8988T (cell line): ENCODE data around the gene GRID2IP.
A peak's percentile ranks its signal among the peaks of the same experiment; 100 is the strongest.

Experiments
- DNase-seq: peaks from one replicate; pipeline ENCODE4 v3.0.0; 2011

GRID2IP gene

DNA sequence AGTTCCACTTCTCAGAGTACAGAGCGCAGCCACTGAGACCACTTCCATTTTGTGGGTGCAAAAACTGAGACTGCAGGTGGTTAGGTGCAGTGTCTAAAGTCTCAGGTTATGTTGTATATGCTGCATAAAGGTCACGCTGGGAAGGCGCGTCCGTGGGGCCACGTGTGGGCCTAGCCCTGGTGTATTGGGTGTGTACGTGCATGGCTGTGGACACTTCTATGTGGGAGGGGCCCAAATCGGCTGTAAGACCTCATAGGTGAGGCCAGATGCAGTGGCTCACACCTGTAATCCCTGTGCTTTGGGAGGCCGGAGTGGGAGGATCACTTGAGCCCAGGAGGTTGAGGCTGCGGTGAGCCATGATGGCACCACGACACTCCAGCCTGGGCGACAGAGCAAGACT is 37.7 kb downstream of the GRID2IP start:
- no peak for DNase-seq

DNA sequence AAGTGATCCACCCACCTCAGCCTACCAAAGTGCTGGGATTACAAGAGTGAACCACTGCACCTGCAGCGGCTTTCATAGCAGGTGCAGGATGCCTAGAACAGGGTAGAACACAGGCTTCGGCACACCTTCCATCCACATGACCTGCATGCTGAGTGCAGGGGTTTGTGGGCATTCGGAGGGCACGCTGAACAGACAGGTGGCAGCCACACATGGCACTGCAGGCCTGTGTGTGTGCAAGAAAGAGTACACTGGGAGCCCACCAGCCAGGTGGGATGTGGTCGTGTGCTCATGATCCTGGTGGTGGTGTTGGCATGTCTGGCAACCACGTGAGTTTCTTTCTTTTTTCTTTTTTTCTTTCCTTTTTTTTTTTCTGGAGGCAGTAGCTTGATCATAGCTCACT is 38.4 kb downstream of the GRID2IP start:
- no peak for DNase-seq

DNA sequence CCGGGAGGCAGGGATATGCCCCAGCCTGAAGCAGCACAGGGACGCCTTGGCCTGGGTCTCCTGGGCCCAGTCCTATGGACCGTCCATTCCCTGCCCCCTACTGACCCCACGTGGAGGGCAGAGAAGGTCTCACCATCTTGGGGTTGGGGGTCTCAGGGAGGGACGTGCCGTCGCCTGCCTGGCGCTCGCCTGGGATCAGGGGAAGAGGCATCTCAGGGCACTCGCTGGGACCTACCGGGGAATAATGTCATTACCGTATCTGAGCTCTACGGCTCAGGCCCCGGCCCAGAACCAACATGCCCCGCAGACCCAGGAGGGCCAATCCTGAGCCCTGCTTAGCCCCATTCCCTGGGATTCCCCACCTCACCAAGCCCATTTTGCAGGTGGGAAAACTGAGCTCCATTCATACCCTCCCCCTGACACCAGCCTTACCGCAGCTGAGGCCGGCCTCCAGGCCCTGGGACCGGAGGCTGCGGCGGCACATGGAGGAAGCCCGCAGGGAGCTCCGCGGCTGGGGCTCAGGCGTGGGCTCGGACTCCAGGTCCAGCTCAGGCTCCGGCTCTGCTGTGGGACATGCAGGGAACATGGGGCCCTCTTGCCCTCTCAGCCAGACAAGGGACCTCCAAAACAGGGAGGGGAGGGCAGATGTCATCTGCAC is 40.7 kb downstream of the GRID2IP start:
- peak; percentile 15 for DNase-seq

GRCh38 chr7:6508950-6509349 is 42.3 kb downstream of the GRID2IP start:
- DNase-seq: no peak

GRCh38 chr7:6508539-6508938 is 42.7 kb downstream of the GRID2IP start:
- no peak for DNase-seq

DNA sequence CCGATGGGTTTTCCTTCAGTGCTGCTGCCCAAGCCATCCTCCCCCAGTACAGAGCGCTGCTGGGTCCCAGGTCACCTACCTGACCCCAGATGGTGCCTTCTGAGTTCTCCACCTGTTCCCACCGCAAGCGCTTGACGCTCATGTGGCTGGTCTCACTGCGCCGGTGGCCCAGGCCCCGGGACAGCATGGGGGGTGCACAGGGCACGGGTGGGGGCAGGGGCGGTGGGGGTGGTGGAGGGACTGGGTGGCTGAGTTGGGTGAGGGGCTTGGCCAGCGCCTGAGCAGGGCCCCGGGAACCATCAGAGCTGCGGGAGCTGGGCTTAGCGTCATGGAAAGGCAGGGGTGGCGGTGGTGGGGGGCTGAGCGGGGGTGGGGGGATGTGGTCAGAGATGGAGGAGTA is 43.4 kb downstream of the GRID2IP start:
- DNase-seq: no peak

DNA sequence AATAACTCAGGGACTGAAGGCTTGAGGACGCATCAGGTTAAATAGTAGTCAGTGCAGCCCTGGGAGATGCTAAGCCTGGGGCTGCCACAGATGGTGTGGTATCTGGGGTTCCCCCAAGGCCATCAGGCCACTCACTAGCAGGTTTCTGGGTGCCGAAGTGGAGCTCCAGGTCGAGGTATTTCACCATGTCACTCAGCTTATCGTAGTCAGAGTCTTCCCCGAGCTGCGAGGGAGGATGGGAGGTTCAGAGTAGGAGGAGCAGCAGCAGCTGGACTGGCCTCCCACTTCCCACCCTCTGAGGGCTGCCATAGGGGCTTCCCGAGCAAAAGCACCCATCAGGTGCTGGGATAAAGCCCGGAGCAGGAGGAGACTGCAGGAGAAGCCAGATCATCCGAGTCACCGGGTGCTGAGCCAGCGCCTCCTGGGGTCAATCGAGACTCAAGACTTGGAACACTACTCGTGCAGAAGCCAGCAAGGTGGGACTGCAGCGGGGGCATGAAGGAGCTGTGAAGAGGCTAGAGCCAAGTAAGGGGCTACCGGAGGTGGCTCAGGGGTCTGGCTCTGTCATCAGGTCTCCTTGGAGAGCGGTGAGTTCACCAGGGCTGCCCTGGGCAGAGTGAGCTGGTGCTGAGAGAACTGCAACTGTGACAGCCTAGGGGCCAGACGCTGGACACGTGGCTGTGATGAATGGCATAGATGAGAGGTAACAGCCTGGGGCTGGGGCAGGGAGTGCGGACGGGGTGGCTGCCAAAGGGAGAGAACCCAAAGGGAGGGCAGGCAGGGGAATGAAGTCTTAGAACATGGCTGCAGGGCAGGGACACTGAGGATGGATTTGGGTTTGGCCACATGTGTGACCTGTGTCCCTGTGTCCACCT is 45.3 kb downstream of the GRID2IP start:
- DNase-seq: no peak

DNA sequence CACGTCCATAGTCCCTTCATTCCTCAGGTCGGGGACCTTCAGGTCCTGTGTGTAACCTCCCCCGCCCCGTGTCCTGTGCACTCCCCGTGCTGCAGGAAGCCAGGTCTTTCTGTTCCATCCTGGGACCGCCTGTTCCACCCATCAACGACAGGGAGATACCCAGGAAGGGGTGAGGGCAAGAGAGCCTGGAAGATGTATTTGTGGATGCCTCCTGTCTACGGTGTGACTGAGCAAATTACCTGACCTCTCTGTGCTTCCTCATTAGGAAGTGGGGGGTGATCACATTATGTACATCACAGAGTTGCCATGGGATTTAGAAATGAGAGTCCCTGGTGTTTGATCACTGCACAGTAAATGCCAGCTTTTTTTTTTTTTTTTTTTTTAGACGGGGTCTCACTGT is 46.3 kb downstream of the GRID2IP start:
- no peak for DNase-seq

GRCh38 chr7:6502886-6503285 is 48.4 kb downstream of the GRID2IP start:
- DNase-seq: no peak

- no peak for DNase-seq
These were observed 49.4 kb downstream of the GRID2IP start for GRCh38 chr7:6501586-6502564.

- no peak for DNase-seq
These were observed 50.6 kb downstream of the GRID2IP start for GRCh38 chr7:6500691-6501090.

DNA sequence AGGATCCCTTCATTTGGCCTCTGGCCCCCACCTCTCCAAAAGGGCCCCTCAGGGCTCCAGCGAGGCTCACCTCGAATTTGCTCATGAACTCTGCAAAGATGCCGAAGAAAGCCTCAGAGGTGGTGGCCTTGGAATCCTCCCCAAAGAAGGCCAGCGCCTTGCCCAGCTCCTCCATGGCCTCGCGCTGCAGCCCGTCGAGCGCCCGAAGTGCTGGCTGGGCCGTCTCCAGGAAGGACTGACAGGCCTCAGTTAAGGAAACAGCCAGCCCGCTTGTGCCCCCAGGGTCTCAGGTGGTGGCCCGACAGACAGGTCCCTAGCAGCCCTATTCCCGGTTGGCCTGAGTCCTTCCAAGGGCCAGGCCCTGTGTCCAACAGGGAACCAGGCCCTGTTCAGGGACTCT is 53.3 kb downstream of the GRID2IP start:
- no peak for DNase-seq

GRCh38 chr7:6497637-6497905 is 53.7 kb downstream of the GRID2IP start:
- no peak for DNase-seq

- DNase-seq: no peak
These were observed 54.2 kb downstream of the GRID2IP start for GRCh38 chr7:6496842-6497636.

DNA sequence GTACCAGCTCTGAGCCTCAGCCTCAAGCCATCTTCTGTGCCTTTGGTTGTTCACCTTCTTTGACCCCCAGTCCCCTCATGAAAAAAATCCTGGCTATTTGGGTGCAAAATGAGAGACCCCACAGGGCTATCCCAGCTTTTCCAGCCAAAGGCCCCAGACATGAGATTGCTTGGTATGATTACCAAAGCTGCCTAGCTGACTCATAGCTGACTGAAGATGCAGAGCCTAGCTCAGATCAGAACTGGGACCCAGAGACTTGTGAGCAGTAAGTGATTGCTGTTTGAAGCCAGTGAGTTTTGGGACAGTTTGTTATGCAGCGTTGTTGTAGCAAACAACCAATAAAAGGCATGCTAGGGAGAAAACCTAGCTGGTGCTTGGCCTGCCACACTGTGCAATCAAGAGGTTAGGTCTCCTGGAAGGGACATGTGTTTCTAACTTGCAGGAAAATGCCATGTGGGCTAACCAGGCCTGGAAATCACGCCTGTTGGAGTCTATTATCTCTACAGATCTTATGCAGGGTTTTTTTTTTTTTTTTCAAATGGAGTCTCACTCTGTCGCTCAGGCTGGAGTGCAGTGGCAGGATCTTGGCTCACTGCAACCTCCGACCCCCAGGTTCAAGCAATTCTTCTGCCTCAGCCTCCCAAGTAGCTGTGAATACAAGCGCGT is 55.5 kb downstream of the GRID2IP start:
- DNase-seq: no peak

- no peak for DNase-seq
These were observed 56.9 kb downstream of the GRID2IP start for GRCh38 chr7:6494365-6494764.

DNA sequence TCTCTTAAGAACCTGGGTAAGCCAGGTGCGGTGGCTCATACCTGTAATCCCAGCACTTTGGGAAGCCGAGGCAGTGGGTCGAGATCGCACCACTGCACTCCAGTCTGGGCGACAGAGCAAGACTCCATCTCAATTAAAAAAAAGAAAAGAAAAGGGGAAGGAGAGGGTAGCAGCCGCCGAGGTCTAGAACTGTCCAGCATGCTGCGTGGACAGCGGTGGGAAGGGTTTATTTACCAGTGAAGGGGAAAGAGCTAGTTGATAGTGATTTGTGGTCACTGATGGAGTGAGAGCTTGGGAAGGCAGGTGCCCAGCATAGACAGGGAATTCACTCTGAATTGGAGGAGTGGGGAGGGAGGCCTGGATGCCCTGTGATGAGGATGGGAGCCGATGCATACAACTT is 60.1 kb downstream of the GRID2IP start:
- DNase-seq: no peak

GRCh38 chr7:6489612-6490011 is 61.6 kb downstream of the GRID2IP start:
- no peak for DNase-seq

DNA sequence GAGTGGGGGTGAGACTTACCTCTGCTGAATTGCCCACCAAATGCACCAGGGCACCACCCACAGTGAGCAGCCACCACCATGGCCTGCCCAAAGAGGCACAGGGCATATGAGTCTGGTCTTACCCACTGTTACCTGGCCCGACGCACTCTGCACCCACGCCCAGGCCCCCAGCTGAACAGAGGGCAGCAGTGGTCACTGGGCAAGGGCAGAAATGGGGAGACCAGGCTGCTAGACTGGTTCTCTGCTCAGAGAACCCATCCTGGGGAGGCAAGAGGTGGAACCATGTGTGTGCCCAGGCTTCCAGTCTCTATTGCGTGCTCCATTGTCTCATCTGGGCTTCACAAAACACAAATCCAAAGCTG is 64.1 kb downstream of the GRID2IP start:
- no peak for DNase-seq

- no peak for DNase-seq
These were observed 64.7 kb downstream of the GRID2IP start for GRCh38 chr7:6486438-6487183.

GRCh38 chr7:6482743-6483119 is 68.5 kb downstream of the GRID2IP start:
- no peak for DNase-seq

GRCh38 chr7:6482307-6482706 is 69.0 kb downstream of the GRID2IP start:
- DNase-seq: no peak
